Measurements from ENCODE around the gene SLC45A3. TPM values are rescaled to one million over a fixed set of nuclear protein-coding genes. Genes with fewer than 3 reads are reported as not detected.

SLC45A3 gene
- total and polyA plus RNA-seq, 2 of the 8 experiments (the other 6 are each of a cell fraction or from before 2014, with no cell fraction given), result 13.0 to 14.3 TPM

GRCh38 chr1:205676002-205676401 lies 4.3 kb downstream of the SLC45A3 start (continued):
- TF ChIP-seq KDM1A (IDR thresholded peaks at IDR 0.05; ENCODE audit: borderline replicate concordance, low read length) (no peak), POLR2AphosphoS5 (IDR thresholded peaks at IDR 0.05; ENCODE audit: low read depth, low read length) (no peak), GABPA (IDR thresholded peaks at IDR 0.05; ENCODE audit: borderline replicate concordance, insufficient read depth, low read length) (no peak), POLR2A (IDR thresholded peaks at IDR 0.05; ENCODE audit: control extremely low read depth in 1 of 2, low read depth in 2 of 2, low read length in 2 of 2) (no peak), E2F6 (IDR thresholded peaks at IDR 0.05) (no peak), PHF8 (conservative IDR thresholded peaks at IDR 0.05; ENCODE audit: low read depth, low read length) (no peak), JUND (IDR thresholded peaks at IDR 0.05; ENCODE audit: low read length) (no peak), RBBP5 (IDR thresholded peaks at IDR 0.05; ENCODE audit: borderline replicate concordance, low read depth, low read length) (no peak), KDM5A (IDR thresholded peaks at IDR 0.05; ENCODE audit: low read length) (no peak)

Data from H1 (cell line).